ENCODE measurements around the gene PEX5L.

DNA sequence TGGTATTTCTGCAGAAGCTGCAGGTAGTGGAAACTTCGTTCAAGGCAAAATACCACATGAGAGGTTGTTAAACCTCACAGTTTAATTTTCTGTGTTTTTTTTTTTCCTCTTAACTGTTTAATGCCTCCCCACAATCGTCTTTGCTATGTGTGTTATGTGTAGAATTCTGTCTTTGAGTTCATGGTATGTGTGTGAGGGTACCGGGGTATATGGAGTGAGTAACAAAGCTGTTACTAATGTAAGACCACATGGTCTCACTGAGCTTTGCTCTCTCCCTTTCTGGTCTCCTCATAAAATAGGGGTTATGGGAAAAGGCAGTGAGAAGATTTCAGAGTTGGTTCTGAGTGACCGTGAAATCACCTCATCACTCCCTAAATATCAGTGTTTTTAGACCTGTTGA lies 240.3 kb downstream of the PEX5L start:
- TF ChIP-seq ZFP36 (IDR thresholded peaks at IDR 0.05; ENCODE audit: borderline replicate concordance, partially characterized antibody) (no peak), EP300 (IDR thresholded peaks at IDR 0.05) (no peak), RCOR1 (IDR thresholded peaks at IDR 0.05; ENCODE audit: low read depth, low read length) (no peak), CHD2 (IDR thresholded peaks at IDR 0.05; ENCODE audit: low read length, partially characterized antibody) (no peak)
- TF ChIP-seq, protein P1, sequence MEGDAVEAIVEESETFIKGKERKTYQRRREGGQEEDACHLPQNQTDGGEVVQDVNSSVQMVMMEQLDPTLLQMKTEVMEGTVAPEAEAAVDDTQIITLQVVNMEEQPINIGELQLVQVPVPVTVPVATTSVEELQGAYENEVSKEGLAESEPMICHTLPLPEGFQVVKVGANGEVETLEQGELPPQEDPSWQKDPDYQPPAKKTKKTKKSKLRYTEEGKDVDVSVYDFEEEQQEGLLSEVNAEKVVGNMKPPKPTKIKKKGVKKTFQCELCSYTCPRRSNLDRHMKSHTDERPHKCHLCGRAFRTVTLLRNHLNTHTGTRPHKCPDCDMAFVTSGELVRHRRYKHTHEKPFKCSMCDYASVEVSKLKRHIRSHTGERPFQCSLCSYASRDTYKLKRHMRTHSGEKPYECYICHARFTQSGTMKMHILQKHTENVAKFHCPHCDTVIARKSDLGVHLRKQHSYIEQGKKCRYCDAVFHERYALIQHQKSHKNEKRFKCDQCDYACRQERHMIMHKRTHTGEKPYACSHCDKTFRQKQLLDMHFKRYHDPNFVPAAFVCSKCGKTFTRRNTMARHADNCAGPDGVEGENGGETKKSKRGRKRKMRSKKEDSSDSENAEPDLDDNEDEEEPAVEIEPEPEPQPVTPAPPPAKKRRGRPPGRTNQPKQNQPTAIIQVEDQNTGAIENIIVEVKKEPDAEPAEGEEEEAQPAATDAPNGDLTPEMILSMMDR (IDR thresholded peaks at IDR 0.05) = no peak

All from A549 (cell line).